WTC11 (cell line): ENCODE results near the gene MMS19.

Source experiments
- ARID4B ChIP-seq: sonication (generic); formaldehyde crosslinking; IDR thresholded peaks from 2 replicates; pipeline ENCODE4 v1.8.0; 2023; ENCODE audit warnings: missing genetic modification reagents, mild to moderate bottlenecking, borderline replicate concordance
- ATF6 ChIP-seq: sonication (generic); formaldehyde crosslinking; IDR thresholded peaks from 2 replicates; pipeline ENCODE4 v1.8.1; 2023; ENCODE audit warnings: mild to moderate bottlenecking, missing genetic modification reagents
- CTCF ChIP-seq: fragments of 200-600 bp; IDR thresholded peaks from 2 replicates; pipeline ENCODE4 v1.8.0; 2022; ENCODE audit warnings: antibody characterized with exemption
- E2F1 ChIP-seq: sonication (generic); formaldehyde crosslinking; IDR thresholded peaks from 2 replicates; pipeline ENCODE4 v1.8.0; 2022; ENCODE audit warnings: mild to moderate bottlenecking, missing genetic modification reagents
- ESRRA ChIP-seq: sonication (generic); formaldehyde crosslinking; IDR thresholded peaks from 2 replicates; pipeline ENCODE4 v1.8.1; 2022; ENCODE audit warnings: mild to moderate bottlenecking, missing genetic modification reagents, borderline replicate concordance
- KAT7 ChIP-seq: sonication (generic); formaldehyde crosslinking; IDR thresholded peaks from 2 replicates; pipeline ENCODE4 v1.8.1; 2023; ENCODE audit warnings: missing genetic modification reagents, mild to moderate bottlenecking, borderline replicate concordance
- SP1 ChIP-seq: sonication (generic); formaldehyde crosslinking; conservative IDR thresholded peaks from 2 replicates; pipeline ENCODE4 v1.8.1; 2022; ENCODE audit warnings: missing genetic modification reagents
- TEAD4 ChIP-seq: sonication (generic); formaldehyde crosslinking; IDR thresholded peaks from 2 replicates; pipeline ENCODE4 v1.8.0; 2022; ENCODE audit warnings: mild to moderate bottlenecking, missing genetic modification reagents
- USF1 ChIP-seq: sonication (generic); formaldehyde crosslinking; IDR thresholded peaks from 2 replicates; pipeline ENCODE4 v1.8.0; 2022; ENCODE audit warnings: mild to moderate bottlenecking, missing genetic modification reagents
- ZNF121 ChIP-seq: sonication (generic); formaldehyde crosslinking; IDR thresholded peaks from 2 replicates; pipeline ENCODE4 v1.8.0; 2023; ENCODE audit warnings: missing genetic modification reagents
- ZNF263 ChIP-seq: sonication (generic); formaldehyde crosslinking; IDR thresholded peaks from 2 replicates; pipeline ENCODE4 v1.8.1; 2022; ENCODE audit warnings: low read depth, mild to moderate bottlenecking, moderate library complexity, missing genetic modification reagents
- ZNF512 ChIP-seq: sonication (generic); formaldehyde crosslinking; IDR thresholded peaks from 2 replicates; pipeline ENCODE4 v1.8.1; 2022; ENCODE audit warnings: missing genetic modification reagents, borderline replicate concordance
- ZSCAN18 ChIP-seq: fragments of 250-450 bp; sonication (Bioruptor Pico); IDR thresholded peaks from 2 replicates; pipeline ENCODE4 v2.1.2; 2022; ENCODE audit warnings: mild to moderate bottlenecking, moderate library complexity

GRCh38 chr10:97531401-97531986, 33.3 kb upstream of the MMS19 start:
- TF ChIP-seq CTCF (no peak), ESRRA (no peak), KAT7 (CRISPR knock-in tag) (no peak), ZNF121 (CRISPR knock-in tag) (no peak), ATF6 (no peak), ZNF263 (no peak), USF1 (CRISPR knock-in tag) (no peak), ARID4B (CRISPR knock-in tag) (no peak), TEAD4 (CRISPR knock-in tag) (no peak), E2F1 (CRISPR knock-in tag) (no peak), SP1 (CRISPR knock-in tag) (no peak), ZNF512 (CRISPR knock-in tag) (no peak), ZSCAN18 (CRISPR knock-in tag) (no peak)
